H1 (cell line): Measurements from ENCODE around the gene ZWILCH. TPM values are rescaled to one million over a fixed set of nuclear protein-coding genes. Genes with fewer than 3 reads are reported as not detected.

Experiments
- CTCF ChIA-PET: fragments of 300-600 bp; sonication (Branson Sonifier 250); formaldehyde crosslinking; loops from one replicate; lab custom pipeline; 2021; ENCODE audit not compliant: partially characterized antibody; lab: Charles Lee
- POLR2A ChIA-PET: fragments of 300-600 bp; sonication (Branson Sonifier 250); formaldehyde crosslinking; loops from one replicate; lab custom pipeline; 2021; ENCODE audit warnings: inconsistent platforms; ENCODE audit not compliant: partially characterized antibody; lab: Charles Lee
- DNase-seq, 2 experiments: peaks; one replicate each; pipeline versions ENCODE4 v3.0.0 to v3.0.0-alpha.2; 2010 to 2022; ENCODE audit warnings: low spot score in 2 of 2, low read depth in 1 of 2, mixed read lengths in 1 of 2
- FAIRE-seq: peaks from 2 replicates; lab custom pipeline; 2011; peaks lifted over from hg19 to GRCh38; lab: Jason Lieb, UNC
- H2AFZ ChIP-seq: 2 replicates; pipeline ENCODE4 v1.8.1; 2012; ENCODE audit warnings: low read length, inconsistent platforms
- H2AK5ac ChIP-seq: 2 replicates; pipeline ENCODE4 v1.6.1; 2013; ENCODE audit warnings: low read depth, low read length
- H2BK120ac ChIP-seq: replicated peaks from 2 replicates; pipeline ENCODE3; 2013; ENCODE audit warnings: low read depth, low read length, inconsistent platforms
- H2BK12ac ChIP-seq: 2 replicates; pipeline ENCODE4 v1.6.1; 2013; ENCODE audit warnings: low read depth, low read length
- H2BK15ac ChIP-seq: 2 replicates; pipeline ENCODE4 v1.6.1; 2013; ENCODE audit warnings: low read length
- H2BK20ac ChIP-seq: 2 replicates; pipeline ENCODE4 v1.6.1; 2013; ENCODE audit warnings: low read length
- H2BK5ac ChIP-seq: 2 replicates; pipeline ENCODE4 v1.6.1; 2013; ENCODE audit warnings: low read depth, low read length
- H3K14ac ChIP-seq: 2 replicates; pipeline ENCODE4 v1.6.1; 2013; ENCODE audit warnings: inconsistent platforms; ENCODE audit not compliant: insufficient read length
- H3K18ac ChIP-seq: 2 replicates; pipeline ENCODE4 v1.6.1; 2013; ENCODE audit warnings: low read length; ENCODE audit errors: extremely low read depth
- H3K23ac ChIP-seq: 2 replicates; pipeline ENCODE4 v1.6.1; 2013; ENCODE audit warnings: inconsistent platforms; ENCODE audit not compliant: insufficient read length
- H3K23me2 ChIP-seq: 2 replicates; pipeline ENCODE4 v1.6.1; 2013; ENCODE audit warnings: low read depth, low read length
- H3K27ac ChIP-seq: 2 replicates; pipeline ENCODE4 v1.6.1; 2011; ENCODE audit warnings: low read depth, low read length, inconsistent platforms
- H3K27me3 ChIP-seq, 4 experiments: replicated peaks in 1 of 4; 1 replicate in 1 of 4; 2 replicates in 3 of 4; pipeline versions ENCODE4 v1.6.1 to v1.8.1; 2011 to 2013; ENCODE audit warnings: low read length in 3 of 4, mild to moderate bottlenecking in 3 of 4, inconsistent platforms in 2 of 4, mixed read lengths in 2 of 4, moderate library complexity in 1 of 4; ENCODE audit not compliant: control insufficient read depth in 3 of 4, insufficient read depth in 3 of 4; ENCODE audit errors: extremely low read depth in 1 of 4
- H3K36me3 ChIP-seq, 4 experiments: 2 replicates each; pipeline versions ENCODE4 v1.6.1 to v1.8.1; 2011 to 2013; ENCODE audit warnings: mild to moderate bottlenecking in 4 of 4, low read length in 3 of 4, moderate library complexity in 2 of 4, control low read depth in 1 of 4, inconsistent platforms in 1 of 4; ENCODE audit not compliant: insufficient read depth in 4 of 4, control insufficient read depth in 2 of 4
- H3K4ac ChIP-seq: replicated peaks from 2 replicates; pipeline ENCODE3; 2013; ENCODE audit warnings: low read length, low read depth, mixed read lengths, inconsistent platforms; ENCODE audit not compliant: insufficient read length
- H3K4me1 ChIP-seq, 4 experiments: replicated peaks in 1 of 4; 1 replicate in 1 of 4; 2 replicates in 3 of 4; pipeline versions ENCODE4 v1.6.1 to v1.8.1; 2011 to 2013; ENCODE audit warnings: low read length in 3 of 4, inconsistent platforms in 2 of 4, mixed read lengths in 1 of 4; ENCODE audit not compliant: insufficient read depth in 4 of 4, control insufficient read depth in 3 of 4
- H3K4me2 ChIP-seq, 2 experiments: 2 replicates each; pipeline versions ENCODE4 v1.6.1 to v1.8.1; 2011 to 2013; ENCODE audit warnings: low read depth in 2 of 2, low read length in 2 of 2, control low read depth in 1 of 2, inconsistent platforms in 1 of 2, mild to moderate bottlenecking in 1 of 2; ENCODE audit not compliant: insufficient read depth in 1 of 2
- H3K4me3 ChIP-seq, 4 experiments: fragments of 200-600, 300-600 bp in 1 of 4; sonication (generic), shearing (Covaris generic), sonication (Bioruptor Twin) in 1 of 4; 2 replicates each; pipeline versions ENCODE4 v1.5.1 to v1.8.1; 2011 to 2016; ENCODE audit warnings: low read length in 4 of 4, low read depth in 3 of 4, control low read depth in 2 of 4, inconsistent platforms in 2 of 4, mild to moderate bottlenecking in 2 of 4, mixed read lengths in 1 of 4, moderate library complexity in 1 of 4; ENCODE audit not compliant: insufficient read depth in 2 of 4; ENCODE audit errors: extremely low read depth in 1 of 4
- H3K56ac ChIP-seq: replicated peaks from 2 replicates; pipeline ENCODE3; 2013; ENCODE audit warnings: low read depth, mild to moderate bottlenecking, mixed read lengths, low read length, inconsistent platforms; ENCODE audit not compliant: insufficient read length
- H3K79me1 ChIP-seq: 2 replicates; pipeline ENCODE4 v1.6.1; 2013; ENCODE audit warnings: low read depth, low read length, control low read depth
- H3K79me2 ChIP-seq, 2 experiments: 2 replicates each; pipeline versions ENCODE4 v1.6.1 to v1.8.1; 2012 to 2013; ENCODE audit warnings: low read length in 2 of 2, mild to moderate bottlenecking in 2 of 2, inconsistent platforms in 1 of 2; ENCODE audit not compliant: insufficient read depth in 2 of 2, control insufficient read depth in 1 of 2
- H3K9ac ChIP-seq, 4 experiments: replicated peaks in 1 of 4; 1 replicate in 1 of 4; 2 replicates in 3 of 4; pipeline versions ENCODE4 v1.6.1 to v1.8.1; 2011 to 2013; ENCODE audit warnings: low read depth in 3 of 4, low read length in 3 of 4, control low read depth in 2 of 4, mild to moderate bottlenecking in 2 of 4, moderate library complexity in 2 of 4, inconsistent platforms in 1 of 4; ENCODE audit errors: extremely low read depth in 1 of 4
- H3K9me3 ChIP-seq, 2 experiments: 2 replicates each; pipeline versions ENCODE4 v1.6.1 to v1.8.1; 2012 to 2013; ENCODE audit warnings: mild to moderate bottlenecking in 2 of 2, moderate library complexity in 2 of 2, control low read depth in 1 of 2, inconsistent platforms in 1 of 2, low read depth in 1 of 2, low read length in 1 of 2, mixed read lengths in 1 of 2; ENCODE audit not compliant: insufficient read depth in 2 of 2
- H4K20me1 ChIP-seq, 2 experiments: replicated peaks in 1 of 2; 2 replicates each; pipeline versions ENCODE3 to v1.8.1; 2011 to 2013; ENCODE audit warnings: inconsistent platforms in 2 of 2, low read length in 2 of 2, mild to moderate bottlenecking in 1 of 2; ENCODE audit not compliant: insufficient read depth in 2 of 2, control insufficient read depth in 1 of 2
- H4K5ac ChIP-seq: 2 replicates; pipeline ENCODE4 v1.6.1; 2013; ENCODE audit warnings: low read length, low read depth, mixed read lengths, inconsistent platforms; ENCODE audit not compliant: insufficient read length
- H4K8ac ChIP-seq: 2 replicates; pipeline ENCODE4 v1.8.0; 2013; ENCODE audit warnings: mild to moderate bottlenecking, moderate library complexity, low read length, inconsistent platforms; ENCODE audit not compliant: insufficient read depth; ENCODE audit errors: extremely low read depth
- H4K91ac ChIP-seq: replicated peaks from 2 replicates; pipeline ENCODE3; 2013; ENCODE audit warnings: low read length, mixed read lengths, inconsistent platforms; ENCODE audit not compliant: insufficient read length
- BRCA1 ChIP-seq: IDR thresholded peaks from 2 replicates; pipeline ENCODE4 v1.6.1; 2012; ENCODE audit warnings: low read depth, low read length, improper control_type of control experiment
- GABPA ChIP-seq: IDR thresholded peaks from 2 replicates; pipeline ENCODE4 v1.6.1; 2011; ENCODE audit warnings: mild to moderate bottlenecking, low read length, moderate library complexity, borderline replicate concordance; ENCODE audit not compliant: insufficient read depth
- KDM5A ChIP-seq: fragments of 200-600 bp; IDR thresholded peaks from 2 replicates; pipeline ENCODE4 v1.7.1; 2012; ENCODE audit warnings: mild to moderate bottlenecking, low read length, inconsistent platforms, mixed read lengths
- PHF8 ChIP-seq: fragments of 200-600 bp; sonication (generic); conservative IDR thresholded peaks from 2 replicates; pipeline ENCODE4 v1.7.1; 2012; ENCODE audit warnings: low read depth, mild to moderate bottlenecking, inconsistent platforms, low read length, moderate library complexity
- POU5F1 ChIP-seq: IDR thresholded peaks from 2 replicates; pipeline ENCODE4 v1.6.1; 2011; ENCODE audit warnings: low read depth, mild to moderate bottlenecking, low read length, moderate library complexity
- SIN3A ChIP-seq, 2 experiments: IDR thresholded peaks in 1 of 2; conservative IDR thresholded peaks in 1 of 2; 2 replicates each; pipeline ENCODE4 v1.6.1; 2011 to 2012; ENCODE audit warnings: low read length in 2 of 2, improper control_type of control experiment in 1 of 2, low read depth in 1 of 2, mild to moderate bottlenecking in 1 of 2
- SIRT6 ChIP-seq: IDR thresholded peaks from one replicate; pipeline ENCODE4 v1.7.1; 2012; ENCODE audit warnings: low read length, inconsistent platforms
- TEAD4 ChIP-seq: IDR thresholded peaks from 2 replicates; pipeline ENCODE4 v1.6.1; 2012; ENCODE audit warnings: low read depth, low read length, inconsistent platforms, mixed read lengths
- ZNF274 ChIP-seq: IDR thresholded peaks from 2 replicates; pipeline ENCODE4 v1.7.0; 2012; ENCODE audit warnings: low read length, borderline replicate concordance; ENCODE audit errors: extremely low read depth
- WGBS, 2 experiments: shearing (Covaris generic) in 1 of 2; methylation state at CpG; one replicate each; pipeline versions ENCODE4 v1.1.6 to v1.1.7; 2013 to 2015; ENCODE audit warnings: low lambda C conversion rate in 2 of 2, mixed read lengths in 2 of 2, inconsistent platforms in 1 of 2, low coverage in 1 of 2, missing lambda C conversion rate in 1 of 2; ENCODE audit not compliant: insufficient replicate concordance in 2 of 2, insufficient coverage in 1 of 2, insufficient read length in 1 of 2; ENCODE audit errors: extremely low coverage in 1 of 2, missing lambda C conversion rate in 1 of 2; 5-methylcytosine and 5-hydroxymethylcytosine counted together
- polyA plus RNA-seq, 7 experiments: library from polyadenylated mRNA; depleted of rRNA in 3 of 7; stranded (reverse) in 5 of 7; unstranded in 2 of 7; fragments of >200 nt in 5 of 7; fragments of 200-250 nt in 2 of 7; gene quantifications; 1 replicate in 5 of 7; 2 replicates in 1 of 7; 4 replicates in 1 of 7; pipeline versions ENCODE4 v1.2.1 to v1.2.3, GENCODE V29; 2011 to 2013; ENCODE audit warnings: missing spikeins in 2 of 7, mixed read lengths in 2 of 7
- total RNA-seq: library from RNA; stranded (reverse); fragmentation: NEBNext Ultra II Directional; extraction: Animal tissue kit (Norgen Biotek cat#: 25700); gene quantifications from 2 replicates; pipeline ENCODE4 v1.2.1, GENCODE V29; 2021
- TF ChIP-seq, protein P1 (sequence below), 3 experiments: IDR thresholded peaks; 1 replicate in 2 of 3; 2 replicates in 1 of 3; pipeline versions ENCODE4 v1.5.1 to v1.6.1; 2011; ENCODE audit warnings: low read length in 3 of 3, mild to moderate bottlenecking in 3 of 3, inconsistent platforms in 2 of 3, low read depth in 1 of 3, moderate library complexity in 1 of 3; ENCODE audit not compliant: insufficient read depth in 1 of 3; ENCODE audit errors: control extremely low read depth in 1 of 3

Gene ZWILCH
- total and polyA plus RNA-seq, 2 of the 8 experiments (the other 6 are each of a cell fraction or from before 2014, with no cell fraction given): 18.1 to 61.5 TPM

- Histone ChIP-seq H3K79me2 (no peaks in the 10 kb centered on the region), H2AFZ (no peak overlapping the region), H4K5ac (no peak overlapping the region), H3K79me1 (peaks cover 2% of the 10 kb centered on the region; the same call in 1 of the 2 replicates), H3K23ac (no peak overlapping the region), H3K4ac (no peak overlapping the region), H3K14ac (no peak overlapping the region), H2BK20ac (no peak overlapping the region), H3K23me2 (no peaks in the 10 kb centered on the region), H3K56ac (no peak overlapping the region), H3K9ac (no peak overlapping the region), H4K91ac (no peak overlapping the region), H3K18ac (no peak overlapping the region; the same call in 1 of the 2 replicates), H3K27me3 (no peaks in the 10 kb centered on the region), H3K4me1 (no peaks in the 10 kb centered on the region), H2BK120ac (no peak overlapping the region), H4K8ac (no peak overlapping the region), H4K20me1 (peaks cover 0 to 6% of the 10 kb centered on the region in 2 experiments), H2BK15ac (no peak overlapping the region), H3K4me2 (no peak overlapping the region), H2AK5ac (no peak overlapping the region), H2BK12ac (no peak overlapping the region), H2BK5ac (no peak overlapping the region), H3K4me3 (no peak overlapping the region), H3K27ac (no peak overlapping the region), H3K9me3 (no peaks in the 10 kb centered on the region), H3K36me3 (peaks cover 9 to 43% (median 31%) of the 10 kb centered on the region in 4 experiments)
- POLR2A ChIA-PET: interaction anchor here (0.8 to 6.9 kb wide), 7 partner anchors 8 to 20 kb away, joined by 3 to 56 read pairs (median 5); partner anchors contain the start of genes RPL4, SNAPC5 and ZWILCH
- WGBS, 2 experiments: 90% methylated on average over 5 of the region's 5 CpGs; no CpG with 5 or more reads in 1 of the 2 experiments
- DNase-seq (no peak), FAIRE-seq (no peak)
- CTCF ChIA-PET: interaction anchor here (0.5 to 6.7 kb wide), 5 partner anchors 13 to 168 kb away, joined by 3 to 44 read pairs (median 3); partner anchors contain the start of gene SNAPC5
- no peak for TF ChIP-seq TEAD4
- no peak for TF ChIP-seq SIRT6
- TF ChIP-seq SIN3A (conservative IDR thresholded peaks at IDR 0.05 in 1 of 2, IDR thresholded peaks at IDR 0.05 in 1 of 2; ENCODE audit: low read depth in 1 of 2, low read length in 2 of 2): no peak
- no peak for TF ChIP-seq KDM5A
- TF ChIP-seq ZNF274: no peak
- TF ChIP-seq GABPA: no peak
- no peak for TF ChIP-seq PHF8
- no peak for TF ChIP-seq BRCA1
- no peak for TF ChIP-seq POU5F1
- TF ChIP-seq, protein P1, sequence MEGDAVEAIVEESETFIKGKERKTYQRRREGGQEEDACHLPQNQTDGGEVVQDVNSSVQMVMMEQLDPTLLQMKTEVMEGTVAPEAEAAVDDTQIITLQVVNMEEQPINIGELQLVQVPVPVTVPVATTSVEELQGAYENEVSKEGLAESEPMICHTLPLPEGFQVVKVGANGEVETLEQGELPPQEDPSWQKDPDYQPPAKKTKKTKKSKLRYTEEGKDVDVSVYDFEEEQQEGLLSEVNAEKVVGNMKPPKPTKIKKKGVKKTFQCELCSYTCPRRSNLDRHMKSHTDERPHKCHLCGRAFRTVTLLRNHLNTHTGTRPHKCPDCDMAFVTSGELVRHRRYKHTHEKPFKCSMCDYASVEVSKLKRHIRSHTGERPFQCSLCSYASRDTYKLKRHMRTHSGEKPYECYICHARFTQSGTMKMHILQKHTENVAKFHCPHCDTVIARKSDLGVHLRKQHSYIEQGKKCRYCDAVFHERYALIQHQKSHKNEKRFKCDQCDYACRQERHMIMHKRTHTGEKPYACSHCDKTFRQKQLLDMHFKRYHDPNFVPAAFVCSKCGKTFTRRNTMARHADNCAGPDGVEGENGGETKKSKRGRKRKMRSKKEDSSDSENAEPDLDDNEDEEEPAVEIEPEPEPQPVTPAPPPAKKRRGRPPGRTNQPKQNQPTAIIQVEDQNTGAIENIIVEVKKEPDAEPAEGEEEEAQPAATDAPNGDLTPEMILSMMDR (IDR thresholded peaks at IDR 0.05; ENCODE audit: control extremely low read depth in 1 of 3, insufficient read depth in 1 of 3, low read depth in 1 of 3, low read length in 3 of 3): no peak
These were observed 20.5 kb upstream of the ZWILCH start for GRCh38 chr15:66484539-66485112.
